Common myeloid progenitor, CD34-positive (primary cell): ENCODE data around the gene CD274. TPM values are rescaled to one million over a fixed set of nuclear protein-coding genes. Genes with fewer than 3 reads are reported as not detected.

Source experiments
- CTCF ChIA-PET: fragments of 350-600 bp; sonication (Branson Sonifier 250); formaldehyde crosslinking; loops from one replicate; lab custom pipeline; 2021; ENCODE audit warnings: antibody characterized with exemption; lab: Charles Lee
- POLR2A ChIA-PET: fragments of 350-600 bp; sonication (Branson Sonifier 250); formaldehyde crosslinking; loops from one replicate; lab custom pipeline; 2021; ENCODE audit warnings: antibody characterized with exemption; lab: Charles Lee
- DNase-seq, 3 donors: peaks; one replicate each; pipeline versions ENCODE4 v3.0.0 to v3.0.0-alpha.2; 2013
- H3K27ac ChIP-seq, 2 experiments: 1 replicate in 1 of 2; 2 replicates in 1 of 2; pipeline ENCODE4 v1.7.0; 2013; ENCODE audit warnings: inconsistent platforms in 2 of 2, low read length in 2 of 2, mild to moderate bottlenecking in 2 of 2, low read depth in 1 of 2, moderate library complexity in 1 of 2; ENCODE audit not compliant: severe bottlenecking in 2 of 2, insufficient read depth in 1 of 2, poor library complexity in 1 of 2
- H3K27me3 ChIP-seq, 5 experiments: replicated peaks in 2 of 5; 1 replicate in 3 of 5; 2 replicates in 2 of 5; pipeline versions ENCODE4 v1.6.1 to v1.7.0; 2013; ENCODE audit warnings: low read length in 4 of 5, mild to moderate bottlenecking in 2 of 5, moderate library complexity in 2 of 5, inconsistent platforms in 1 of 5; ENCODE audit not compliant: insufficient read depth in 5 of 5, control insufficient read depth in 4 of 5
- H3K36me3 ChIP-seq, 4 experiments: 1 replicate in 2 of 4; 2 replicates in 2 of 4; pipeline versions ENCODE4 v1.6.1 to v1.7.0; 2013; ENCODE audit warnings: low read length in 3 of 4, control low read depth in 1 of 4, mild to moderate bottlenecking in 1 of 4; ENCODE audit not compliant: control insufficient read depth in 4 of 4, insufficient read depth in 4 of 4
- H3K4me1 ChIP-seq, 4 experiments: 1 replicate in 3 of 4; 2 replicates in 1 of 4; pipeline versions ENCODE4 v1.6.1 to v1.7.1; 2013; ENCODE audit warnings: low read length in 3 of 4, mild to moderate bottlenecking in 3 of 4, control low read depth in 1 of 4, inconsistent platforms in 1 of 4, moderate library complexity in 1 of 4; ENCODE audit not compliant: control insufficient read depth in 4 of 4, insufficient read depth in 4 of 4; ENCODE audit errors: control extremely low read depth in 1 of 4
- H3K4me3 ChIP-seq, 7 experiments: 1 replicate in 4 of 7; 2 replicates in 3 of 7; pipeline versions ENCODE4 v1.5.1 to v1.7.0; 2013; ENCODE audit warnings: mild to moderate bottlenecking in 7 of 7, low read length in 6 of 7, moderate library complexity in 6 of 7, inconsistent platforms in 2 of 7, low read depth in 2 of 7, control low read depth in 1 of 7; ENCODE audit not compliant: insufficient read depth in 4 of 7, control insufficient read depth in 1 of 7; ENCODE audit errors: extremely low read depth in 1 of 7
- H3K9me3 ChIP-seq, 5 experiments: 1 replicate in 4 of 5; 2 replicates in 1 of 5; pipeline versions ENCODE4 v1.6.1 to v1.7.1; 2013; ENCODE audit warnings: low read length in 4 of 5, mild to moderate bottlenecking in 2 of 5, inconsistent platforms in 1 of 5, low read depth in 1 of 5, moderate library complexity in 1 of 5; ENCODE audit not compliant: control insufficient read depth in 4 of 5, insufficient read depth in 2 of 5; ENCODE audit errors: control extremely low read depth in 1 of 5
- WGBS: methylation state at CpG from one replicate; pipeline ENCODE4 v1.1.5; 2013; ENCODE audit not compliant: insufficient coverage; 5-methylcytosine and 5-hydroxymethylcytosine counted together
- polyA plus RNA-seq: library from polyadenylated mRNA; unstranded; fragments of 120-200 nt; gene quantifications from one replicate; pipeline ENCODE4 v1.2.1, GENCODE V29; 2013

Gene CD274
- 1.1 TPM for polyA plus RNA-seq

DNA sequence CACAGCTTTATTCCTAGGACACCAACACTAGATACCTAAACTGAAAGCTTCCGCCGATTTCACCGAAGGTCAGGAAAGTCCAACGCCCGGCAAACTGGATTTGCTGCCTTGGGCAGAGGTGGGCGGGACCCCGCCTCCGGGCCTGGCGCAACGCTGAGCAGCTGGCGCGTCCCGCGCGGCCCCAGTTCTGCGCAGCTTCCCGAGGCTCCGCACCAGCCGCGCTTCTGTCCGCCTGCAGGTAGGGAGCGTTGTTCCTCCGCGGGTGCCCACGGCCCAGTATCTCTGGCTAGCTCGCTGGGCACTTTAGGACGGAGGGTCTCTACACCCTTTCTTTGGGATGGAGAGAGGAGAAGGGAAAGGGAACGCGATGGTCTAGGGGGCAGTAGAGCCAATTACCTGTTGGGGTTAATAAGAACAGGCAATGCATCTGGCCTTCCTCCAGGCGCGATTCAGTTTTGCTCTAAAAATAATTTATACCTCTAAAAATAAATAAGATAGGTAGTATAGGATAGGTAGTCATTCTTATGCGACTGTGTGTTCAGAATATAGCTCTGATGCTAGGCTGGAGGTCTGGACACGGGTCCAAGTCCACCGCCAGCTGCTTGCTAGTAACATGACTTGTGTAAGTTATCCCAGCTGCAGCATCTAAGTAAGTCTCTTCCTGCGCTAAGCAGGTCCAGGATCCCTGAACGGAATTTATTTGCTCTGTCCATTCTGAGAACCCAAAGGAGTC lies at the start of gene CD274:
Gene CD274, plus strand, starts transcription at position 184 of the 733 bp plus-strand sequence. CDS start 5,572 bp downstream, outside the sequence.
- peak within 1 kb of the TSS; percentile 62 to 97 (median 84) for H3K4me3 ChIP-seq
- POLR2A ChIA-PET = interaction anchor here (0.5 to 1.6 kb wide), 3 partner anchors 13 to 667 kb away, joined by 4 to 6 read pairs (median 6); partner anchors contain the start of gene PLGRKT
- peaks cover 0 to 30% (median 14%) of the 10 kb centered on the region in 4 experiments for H3K4me1 ChIP-seq
- H3K27me3 ChIP-seq = no peaks in the 10 kb centered on the region
- H3K36me3 ChIP-seq = no peaks in the 10 kb centered on the region
- under 1% methylated on average over 21 of the region's 36 CpGs for WGBS
- DNase-seq = peak; percentile 84 to 88 (median 85)
- peak within 1 kb of the TSS; percentile 80 to 89 for H3K27ac ChIP-seq
- CTCF ChIA-PET = interaction anchor here (0.7 to 3.6 kb wide), 18 partner anchors 10 to 314 kb away, joined by 3 to 52 read pairs (median 4); no protein-coding TSS in a partner anchor
- no peaks in the 10 kb centered on the region for H3K9me3 ChIP-seq

DNA sequence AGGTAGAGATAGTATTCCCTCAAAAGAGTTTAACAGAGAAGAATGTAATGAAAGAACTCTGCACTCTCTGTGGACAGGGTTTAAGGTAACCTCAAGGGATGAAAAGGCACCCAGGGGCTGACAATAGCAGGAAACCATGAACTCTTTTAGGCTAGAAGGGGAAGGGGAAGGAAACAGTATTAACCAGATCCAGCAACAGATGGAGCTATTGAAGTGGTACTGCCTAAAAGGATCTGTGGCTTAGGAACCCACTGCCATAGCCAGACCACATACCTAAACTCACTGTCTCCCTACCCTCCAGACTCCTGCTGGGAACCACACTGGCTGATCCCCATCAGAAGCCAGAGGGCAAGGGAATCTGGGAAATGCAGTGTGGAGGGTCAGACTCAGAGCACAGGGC lies 48.1 kb upstream of the CD274 start:
- ChIA-PET CTCF (no interaction called here), POLR2A (no interaction called here)
- Histone ChIP-seq H3K27me3 (no peaks in the 10 kb centered on the region), H3K9me3 (peaks cover 0 to 13% (median 0%) of the 10 kb centered on the region in 5 experiments), H3K4me1 (peaks cover 0 to 5% (median under 1%) of the 10 kb centered on the region in 4 experiments), H3K4me3 (no peak overlapping the region), H3K36me3 (no peaks in the 10 kb centered on the region), H3K27ac (no peak overlapping the region)
- peak in 1 of 3 donors; percentile 15 for DNase-seq

DNA sequence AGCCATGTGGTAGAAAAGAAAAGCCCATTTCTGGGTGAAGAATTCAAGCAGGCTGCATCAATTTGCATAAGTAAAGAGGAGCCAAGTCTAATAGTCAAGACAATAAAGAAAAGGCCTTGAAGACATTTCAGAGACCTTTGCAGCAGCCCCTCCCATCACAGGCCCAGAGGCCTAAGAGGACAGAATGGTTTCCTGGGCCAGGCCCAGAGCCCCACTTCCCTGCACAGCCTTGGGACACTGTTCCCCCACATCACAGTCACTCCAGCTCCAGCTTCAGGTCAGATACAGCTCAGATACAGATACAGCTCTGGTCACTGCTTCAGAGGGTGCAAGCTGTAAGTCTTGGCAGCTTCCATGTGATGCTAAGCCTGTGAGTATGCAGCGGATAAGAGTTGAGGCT lies 41.7 kb upstream of the CD274 start:
- Histone ChIP-seq H3K4me1 (no peaks in the 10 kb centered on the region), H3K9me3 (peaks cover 2 to 29% (median 16%) of the 10 kb centered on the region in 5 experiments), H3K4me3 (no peak overlapping the region), H3K27ac (no peak overlapping the region), H3K36me3 (peaks cover 0 to 8% (median 2%) of the 10 kb centered on the region in 4 experiments), H3K27me3 (no peaks in the 10 kb centered on the region)
- no peak for DNase-seq
- POLR2A ChIA-PET = no interaction called here
- 100% methylated on average over 1 of the region's 1 CpG for WGBS
- CTCF ChIA-PET = no interaction called here

DNA sequence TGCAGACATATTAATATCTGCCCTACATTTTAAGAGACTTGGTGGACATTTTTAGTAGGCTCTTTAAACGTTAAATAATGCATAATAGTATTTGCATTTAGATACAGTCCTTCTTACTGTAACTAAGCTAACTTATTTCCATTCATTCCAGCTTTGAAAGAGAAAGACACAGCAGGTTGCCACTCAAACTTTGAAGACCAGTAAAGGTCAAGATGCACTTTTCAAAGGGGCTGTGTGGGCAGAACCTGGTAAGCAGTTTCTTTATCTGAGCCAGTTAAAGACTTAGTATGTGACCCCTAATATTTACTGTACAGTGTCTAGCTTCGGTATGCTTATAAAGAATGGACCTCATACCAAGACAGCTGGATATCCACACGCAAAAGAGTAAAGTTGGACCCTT lies 33.4 kb upstream of the CD274 start:
- POLR2A ChIA-PET = no interaction called here

DNA sequence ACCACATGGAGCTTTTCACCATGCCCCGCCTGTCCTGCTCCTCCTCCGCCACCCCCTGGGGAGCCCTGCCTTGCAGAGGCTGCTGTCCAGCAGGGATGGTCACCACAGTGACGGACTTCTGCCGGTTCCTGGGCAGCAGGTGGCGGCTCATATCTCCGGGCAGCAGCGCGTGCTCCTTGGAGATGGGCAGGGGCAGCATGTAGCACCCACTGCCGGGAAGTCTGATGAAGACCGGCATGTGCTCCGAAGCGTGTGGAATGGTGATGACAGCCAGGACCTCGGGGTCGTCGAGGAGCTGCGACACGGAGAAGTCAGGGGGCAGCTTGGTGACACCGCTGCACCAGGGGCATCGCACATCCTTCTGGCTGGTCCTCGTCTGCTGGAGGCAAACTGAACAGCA lies 31.9 kb upstream of the CD274 start:
- 91% methylated on average over 19 of the region's 20 CpGs for WGBS
- Histone ChIP-seq H3K4me3 (no peak overlapping the region), H3K4me1 (no peaks in the 10 kb centered on the region), H3K27ac (no peak overlapping the region), H3K36me3 (peaks cover 0 to 10% (median 2%) of the 10 kb centered on the region in 4 experiments), H3K27me3 (no peaks in the 10 kb centered on the region), H3K9me3 (peaks cover 0 to 2% (median 0%) of the 10 kb centered on the region in 5 experiments)
- ChIA-PET CTCF (no interaction called here), POLR2A (no interaction called here)
- DNase-seq = no peak

More for the DNA sequence above, 33.4 kb upstream of the CD274 start:
- H3K36me3 ChIP-seq = peaks cover 0 to 13% (median 2%) of the 10 kb centered on the region in 4 experiments
- H3K4me3 ChIP-seq = no peak overlapping the region
- WGBS = 100% methylated on average over 1 of the region's 3 CpGs
- CTCF ChIA-PET = interaction anchor here (1.0 to 1.7 kb wide), 2 partner anchors 9 to 224 kb away, joined by 3 to 4 read pairs; no protein-coding TSS in a partner anchor
- no peaks in the 10 kb centered on the region for H3K27me3 ChIP-seq
- H3K4me1 ChIP-seq = no peaks in the 10 kb centered on the region
- H3K27ac ChIP-seq = no peak overlapping the region
- no peak for DNase-seq
- H3K9me3 ChIP-seq = peaks cover 0 to 4% (median under 1%) of the 10 kb centered on the region in 5 experiments

DNA sequence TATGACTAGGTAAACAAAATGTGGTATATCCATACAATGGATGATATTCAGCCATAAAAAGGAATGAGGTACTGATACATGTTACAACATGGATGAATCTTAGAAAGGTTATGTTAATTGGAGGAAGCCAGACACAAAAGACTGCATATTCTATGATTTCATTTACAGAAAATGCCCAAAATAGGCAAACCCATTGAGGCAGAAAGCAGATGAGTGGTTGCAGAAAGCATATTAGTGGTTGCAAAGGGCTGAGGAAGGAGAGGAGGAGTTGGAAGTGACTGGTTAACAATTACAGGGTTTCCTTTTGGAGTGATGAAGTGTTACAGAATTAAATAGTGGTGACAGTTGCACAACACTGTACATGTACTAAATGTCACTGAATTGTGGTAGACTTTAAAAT lies 30.4 kb upstream of the CD274 start:
- H3K27ac ChIP-seq = no peak overlapping the region
- CTCF ChIA-PET = no interaction called here
- no peak overlapping the region for H3K4me3 ChIP-seq

DNA sequence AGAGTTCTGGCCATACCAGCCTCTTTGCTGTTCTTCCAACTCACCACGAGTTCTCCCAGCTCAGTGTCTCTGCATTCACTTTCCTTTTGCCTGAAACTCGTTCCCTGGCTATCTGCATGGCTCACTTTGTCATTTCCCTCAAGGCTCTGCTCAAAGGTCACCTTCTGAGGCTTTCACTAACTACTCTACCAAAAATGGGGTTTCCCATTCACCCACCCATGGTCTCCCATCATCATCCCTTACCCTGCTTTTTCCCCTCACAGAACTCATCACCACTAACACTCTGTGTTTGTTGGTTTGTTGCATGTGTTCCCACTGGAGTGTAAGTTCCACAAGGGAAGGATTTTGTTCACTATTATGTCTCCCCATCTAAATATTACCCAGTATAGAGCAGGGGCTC lies 29.2 kb upstream of the CD274 start:
- no peak overlapping the region for H3K27ac ChIP-seq
- no peak for DNase-seq
- H3K27me3 ChIP-seq = no peaks in the 10 kb centered on the region
- ChIA-PET CTCF (no interaction called here), POLR2A (no interaction called here)
- WGBS = 95% methylated on average over 2 of the region's 2 CpGs
- no peaks in the 10 kb centered on the region for H3K4me1 ChIP-seq
- no peak overlapping the region for H3K4me3 ChIP-seq
- H3K9me3 ChIP-seq = peaks cover 0 to 2% (median 0%) of the 10 kb centered on the region in 5 experiments
- H3K36me3 ChIP-seq = peaks cover 0 to 10% (median 2%) of the 10 kb centered on the region in 4 experiments

More for the DNA sequence above, 30.4 kb upstream of the CD274 start:
- H3K4me1 ChIP-seq = no peaks in the 10 kb centered on the region
- H3K27me3 ChIP-seq = no peaks in the 10 kb centered on the region
- POLR2A ChIA-PET = no interaction called here
- H3K36me3 ChIP-seq = peaks cover 0 to 10% (median 2%) of the 10 kb centered on the region in 4 experiments
- no peak for DNase-seq
- H3K9me3 ChIP-seq = peaks cover 0 to 2% (median 0%) of the 10 kb centered on the region in 5 experiments
